H9 (cell line): ENCODE results near the gene MBLAC1. TPM values are rescaled to one million over a fixed set of nuclear protein-coding genes. Genes with fewer than 3 reads are reported as not detected.

ENCODE experiments used
- DNase-seq: peaks from one replicate; pipeline ENCODE4 v3.0.0-alpha.2; 2017
- H2AFZ ChIP-seq: one replicate; pipeline ENCODE4 v1.6.1; 2013; ENCODE audit warnings: mild to moderate bottlenecking, low read length, control low read depth, moderate library complexity
- H2AK5ac ChIP-seq: 2 replicates; pipeline ENCODE4 v1.6.1; 2013; ENCODE audit warnings: low read length, control low read depth, mixed read lengths; ENCODE audit not compliant: insufficient read length
- H2BK120ac ChIP-seq: one replicate; pipeline ENCODE4 v1.6.1; 2013; ENCODE audit warnings: low read depth, mild to moderate bottlenecking, low read length, control low read depth, inconsistent platforms; ENCODE audit not compliant: poor library complexity, severe bottlenecking
- H2BK12ac ChIP-seq: 2 replicates; pipeline ENCODE4 v1.6.1; 2013; ENCODE audit warnings: low read length, control low read depth, mixed read lengths, low read depth; ENCODE audit not compliant: insufficient read length
- H2BK15ac ChIP-seq: 2 replicates; pipeline ENCODE4 v1.6.1; 2013; ENCODE audit warnings: low read depth, low read length, control low read depth
- H2BK20ac ChIP-seq: one replicate; pipeline ENCODE4 v1.6.1; 2013; ENCODE audit warnings: low read depth, mild to moderate bottlenecking, low read length, control low read depth, inconsistent platforms; ENCODE audit not compliant: poor library complexity, severe bottlenecking
- H2BK5ac ChIP-seq: 2 replicates; pipeline ENCODE4 v1.6.1; 2013; ENCODE audit warnings: low read length, control low read depth, mixed read lengths; ENCODE audit not compliant: insufficient read length
- H3K14ac ChIP-seq: 2 replicates; pipeline ENCODE4 v1.6.1; 2013; ENCODE audit warnings: low read length, control low read depth; ENCODE audit not compliant: insufficient read depth
- H3K18ac ChIP-seq: 2 replicates; pipeline ENCODE4 v1.6.1; 2013; ENCODE audit warnings: low read depth, mild to moderate bottlenecking, mixed read lengths, low read length, control low read depth; ENCODE audit not compliant: insufficient read length
- H3K23ac ChIP-seq: 2 replicates; pipeline ENCODE4 v1.6.1; 2013; ENCODE audit warnings: low read length, control low read depth, mixed read lengths, low read depth; ENCODE audit not compliant: insufficient read length
- H3K23me2 ChIP-seq: 2 replicates; pipeline ENCODE4 v1.6.1; 2013; ENCODE audit warnings: low read depth, mild to moderate bottlenecking, mixed read lengths, low read length, control low read depth; ENCODE audit not compliant: insufficient read length, poor library complexity, severe bottlenecking
- H3K27ac ChIP-seq: 2 replicates; pipeline ENCODE4 v1.5.1; 2013; ENCODE audit warnings: low read length, control low read depth, mixed read lengths, low read depth; ENCODE audit not compliant: insufficient read length
- H3K27me3 ChIP-seq: 2 replicates; pipeline ENCODE4 v1.6.1; 2013; ENCODE audit warnings: low read length, control low read depth, inconsistent platforms; ENCODE audit not compliant: insufficient read depth
- H3K4ac ChIP-seq: 2 replicates; pipeline ENCODE4 v1.6.1; 2013; ENCODE audit warnings: low read depth, mild to moderate bottlenecking, control low read depth, inconsistent platforms, low read length, moderate library complexity
- H3K4me1 ChIP-seq: 2 replicates; pipeline ENCODE4 v1.6.1; 2013; ENCODE audit warnings: low read length, control low read depth, inconsistent platforms; ENCODE audit not compliant: insufficient read depth
- H3K4me2 ChIP-seq: 2 replicates; pipeline ENCODE4 v1.6.1; 2013; ENCODE audit warnings: low read length, control low read depth, mixed read lengths; ENCODE audit not compliant: insufficient read length, insufficient read depth
- H3K56ac ChIP-seq: 2 replicates; pipeline ENCODE4 v1.6.1; 2013; ENCODE audit warnings: low read depth, mild to moderate bottlenecking, mixed read lengths, low read length, control low read depth; ENCODE audit not compliant: insufficient read length
- H3K79me1 ChIP-seq: 2 replicates; pipeline ENCODE4 v1.6.1; 2013; ENCODE audit warnings: low read depth, mild to moderate bottlenecking, moderate library complexity, low read length, control low read depth, inconsistent platforms; ENCODE audit not compliant: insufficient read depth, poor library complexity, severe bottlenecking
- H3K79me2 ChIP-seq: 2 replicates; pipeline ENCODE4 v1.6.1; 2013; ENCODE audit warnings: low read length, control low read depth, inconsistent platforms; ENCODE audit not compliant: insufficient read depth
- H3K9ac ChIP-seq: 2 replicates; pipeline ENCODE4 v1.6.1; 2013; ENCODE audit warnings: low read length, control low read depth, mixed read lengths; ENCODE audit not compliant: insufficient read length; ENCODE audit errors: extremely low read depth
- H3K9me3 ChIP-seq: one replicate; pipeline ENCODE4 v1.6.1; 2013; ENCODE audit warnings: low read depth, low read length, inconsistent platforms; ENCODE audit not compliant: control insufficient read depth
- H3T11ph ChIP-seq: one replicate; pipeline ENCODE4 v1.6.1; 2013; ENCODE audit warnings: mild to moderate bottlenecking, low read length, control low read depth, inconsistent platforms
- H4K20me1 ChIP-seq: one replicate; pipeline ENCODE4 v1.6.1; 2013; ENCODE audit not compliant: control insufficient read depth, insufficient read length, insufficient read depth
- H4K5ac ChIP-seq: 2 replicates; pipeline ENCODE4 v1.6.1; 2013; ENCODE audit warnings: low read depth, mild to moderate bottlenecking, mixed read lengths, low read length, control low read depth; ENCODE audit not compliant: insufficient read length
- H4K8ac ChIP-seq: replicated peaks from 2 replicates; pipeline ENCODE4 v1.6.1; 2013; ENCODE audit warnings: low read length, control low read depth, mixed read lengths, low read depth; ENCODE audit not compliant: insufficient read length
- H4K91ac ChIP-seq: 2 replicates; pipeline ENCODE4 v1.6.1; 2013; ENCODE audit warnings: low read depth, mild to moderate bottlenecking, moderate library complexity, mixed read lengths, low read length, control low read depth; ENCODE audit not compliant: insufficient read length
- H3K27ac Mint-ChIP-seq, 3 experiments: 2 replicates in 2 of 3; 3 replicates in 1 of 3; pipeline ENCODE4 v1.8.0; 2020 to 2021; ENCODE audit warnings: mixed read lengths in 3 of 3, mild to moderate bottlenecking in 1 of 3, moderate library complexity in 1 of 3
- H3K27me3 Mint-ChIP-seq: 2 replicates; pipeline ENCODE4 v1.8.0; 2021; ENCODE audit warnings: low read depth, mild to moderate bottlenecking, moderate library complexity, mixed read lengths
- H3K36me3 Mint-ChIP-seq, 3 experiments: 2 replicates in 2 of 3; 3 replicates in 1 of 3; pipeline ENCODE4 v1.8.0; 2020 to 2021; ENCODE audit warnings: low read depth in 3 of 3, mixed read lengths in 3 of 3; ENCODE audit not compliant: insufficient read depth in 1 of 3
- H3K4me1 Mint-ChIP-seq, 2 experiments: 2 replicates each; pipeline ENCODE4 v1.8.0; 2020; ENCODE audit warnings: mixed read lengths in 2 of 2
- H3K4me3 Mint-ChIP-seq, 2 experiments: 2 replicates in 1 of 2; 3 replicates in 1 of 2; pipeline ENCODE4 v1.8.0; 2020 to 2021; ENCODE audit warnings: mild to moderate bottlenecking in 2 of 2, mixed read lengths in 2 of 2, moderate library complexity in 1 of 2
- H3K9me3 Mint-ChIP-seq, 2 experiments: 2 replicates in 1 of 2; 3 replicates in 1 of 2; pipeline ENCODE4 v1.8.0; 2020; ENCODE audit warnings: mild to moderate bottlenecking in 2 of 2, mixed read lengths in 2 of 2, moderate library complexity in 1 of 2
- CTCF ChIP-seq: fragments of 200-600 bp; sonication (generic); conservative IDR thresholded peaks from 3 replicates; pipeline ENCODE4 v1.8.0; 2021; ENCODE audit warnings: antibody characterized with exemption, mild to moderate bottlenecking
- WGBS: extraction: QIAGEN DNeasy Blood & Tissue Kit; methylation state at CpG from one replicate; pipeline ENCODE4 v1.1.7; 2013; ENCODE audit warnings: missing lambda C conversion rate, low lambda C conversion rate, mixed read lengths; ENCODE audit not compliant: insufficient read length; ENCODE audit errors: extremely low coverage; 5-methylcytosine and 5-hydroxymethylcytosine counted together
- total RNA-seq: library from RNA; stranded (reverse); gene quantifications from 2 replicates; pipeline ENCODE4 v1.2.1, GENCODE V29; 2021

MBLAC1 gene
- total RNA-seq, 1 experiment from 2014 or later: 1.9 TPM

- H2BK15ac ChIP-seq: no peak overlapping the region
- no peak overlapping the region for H2BK12ac ChIP-seq
- H3K9me3 ChIP-seq: no peaks in the 10 kb centered on the region
- no peak overlapping the region for H3K56ac ChIP-seq
- no peak overlapping the region for H2AK5ac ChIP-seq
- no peak overlapping the region for H4K5ac ChIP-seq
- no peak overlapping the region for H2BK120ac ChIP-seq
- Mint-ChIP-seq H3K9me3 (no peaks in the 10 kb centered on the region), H3K4me1 (peaks cover 12 to 28% of the 10 kb centered on the region in 2 experiments), H3K27me3 (no peaks in the 10 kb centered on the region; the same call in 1 of the 2 replicates), H3K36me3 (peaks cover 17 to 45% (median 42%) of the 10 kb centered on the region in 3 experiments; a peak in 6 of 7 replicates), H3K4me3 (peak overlapping the region; percentile 75 to 82), H3K27ac (peak overlapping the region in 2 of 3 experiments; percentile 7 to 92; a peak in 2 of 7 replicates)
- H2BK20ac ChIP-seq: no peak overlapping the region
- no peak overlapping the region for H3K27ac ChIP-seq
- no peak overlapping the region for H3K18ac ChIP-seq
- no peak overlapping the region for H3K23ac ChIP-seq
- DNase-seq: peak; percentile 62
- no peaks in the 10 kb centered on the region for H4K20me1 ChIP-seq
- no peaks in the 10 kb centered on the region for H3K79me2 ChIP-seq
- H4K8ac ChIP-seq: no peak overlapping the region
- peaks cover 10% of the 10 kb centered on the region for H3K23me2 ChIP-seq
- peaks cover 2% of the 10 kb centered on the region for H3K79me1 ChIP-seq
- H3K4me1 ChIP-seq: no peaks in the 10 kb centered on the region; the same call in 1 of the 2 replicates
- TF ChIP-seq CTCF: no peak
- no peaks in the 10 kb centered on the region for H3K27me3 ChIP-seq
- H2AFZ ChIP-seq: no peak overlapping the region
- H3T11ph ChIP-seq: no peak overlapping the region
- H3K4ac ChIP-seq: no peak overlapping the region
- H3K9ac ChIP-seq: peak overlapping the region; percentile 68
- no peak overlapping the region for H4K91ac ChIP-seq
- peak overlapping the region; percentile 92 for H3K4me2 ChIP-seq
- no CpG with 5 or more reads among the region's 32 CpGs for WGBS
- H2BK5ac ChIP-seq: no peak overlapping the region
- peak overlapping the region; percentile 46; the same call in 1 of the 2 replicates for H3K14ac ChIP-seq
These were observed 30.8 kb downstream of the MBLAC1 start for GRCh38 chr7:100157334-100158228.
